Lower leg skin (tissue), 3 donors: Measurements from ENCODE around the gene REPS1.

Experiments used
- POLR2A ChIP-seq, 2 donors: fragments of 450-650 bp; IDR thresholded peaks; one replicate each; pipeline ENCODE4 v1.6.1; 2016 to 2017; ENCODE audit warnings: antibody characterized with exemption in 2 of 2, mild to moderate bottlenecking in 1 of 2, moderate library complexity in 1 of 2
- TF ChIP-seq, protein P1 (sequence below), 3 donors: fragments of 450-650 bp; IDR thresholded peaks; one replicate each; pipeline ENCODE4 v1.5.1; 2016; ENCODE audit warnings: antibody characterized with exemption in 3 of 3, mild to moderate bottlenecking in 3 of 3, moderate library complexity in 2 of 3

DNA sequence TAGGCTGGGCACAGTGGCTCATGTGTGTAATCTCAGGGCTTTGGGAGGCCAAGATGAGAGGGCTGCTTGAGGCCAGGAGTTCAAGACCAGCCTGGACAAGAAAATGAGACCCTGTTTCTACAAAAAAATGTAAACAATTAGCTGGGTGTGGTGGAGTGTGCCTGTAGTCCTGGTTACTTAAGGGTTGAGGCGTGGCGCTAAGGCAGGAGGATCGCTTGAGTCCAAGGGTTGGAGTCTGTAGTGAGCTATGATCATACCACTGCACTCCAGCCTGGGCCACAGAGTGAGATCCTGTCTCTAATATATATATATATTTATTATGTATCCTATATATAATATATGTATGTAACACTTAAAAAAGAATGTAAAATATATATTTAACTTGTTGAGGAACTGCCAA, 32.6 kb upstream of the REPS1 start:
- TF ChIP-seq, protein P1, sequence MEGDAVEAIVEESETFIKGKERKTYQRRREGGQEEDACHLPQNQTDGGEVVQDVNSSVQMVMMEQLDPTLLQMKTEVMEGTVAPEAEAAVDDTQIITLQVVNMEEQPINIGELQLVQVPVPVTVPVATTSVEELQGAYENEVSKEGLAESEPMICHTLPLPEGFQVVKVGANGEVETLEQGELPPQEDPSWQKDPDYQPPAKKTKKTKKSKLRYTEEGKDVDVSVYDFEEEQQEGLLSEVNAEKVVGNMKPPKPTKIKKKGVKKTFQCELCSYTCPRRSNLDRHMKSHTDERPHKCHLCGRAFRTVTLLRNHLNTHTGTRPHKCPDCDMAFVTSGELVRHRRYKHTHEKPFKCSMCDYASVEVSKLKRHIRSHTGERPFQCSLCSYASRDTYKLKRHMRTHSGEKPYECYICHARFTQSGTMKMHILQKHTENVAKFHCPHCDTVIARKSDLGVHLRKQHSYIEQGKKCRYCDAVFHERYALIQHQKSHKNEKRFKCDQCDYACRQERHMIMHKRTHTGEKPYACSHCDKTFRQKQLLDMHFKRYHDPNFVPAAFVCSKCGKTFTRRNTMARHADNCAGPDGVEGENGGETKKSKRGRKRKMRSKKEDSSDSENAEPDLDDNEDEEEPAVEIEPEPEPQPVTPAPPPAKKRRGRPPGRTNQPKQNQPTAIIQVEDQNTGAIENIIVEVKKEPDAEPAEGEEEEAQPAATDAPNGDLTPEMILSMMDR (IDR thresholded peaks at IDR 0.05) = no peak
- no peak for TF ChIP-seq POLR2A (IDR thresholded peaks at IDR 0.05)
